T-helper 2 cell treated with Interferon-gamma antibody and Interleukin-4, amounts not matched to agents 5 μg/mL and 100 μg/mL, for 36 hours (primary cell): ENCODE measurements around the gene TUBD1.
A peak's percentile ranks its signal among the peaks of the same experiment; 100 is the strongest.
"Not testable (repeated sequence)": the region's sequence is repeated elsewhere in the genome, so short reads cannot be mapped to it uniquely, and the experiment has no call there.

Experiments used
- DNase-seq: peaks from one replicate; pipeline ENCODE4 v3.0.0; 2021; ENCODE audit warnings: low spot score
- H3K27ac Mint-ChIP-seq: one replicate; pipeline ENCODE4 v1.8.0; 2021; ENCODE audit warnings: mild to moderate bottlenecking, mixed read lengths
- H3K27me3 Mint-ChIP-seq: one replicate; pipeline ENCODE4 v1.8.0; 2021; ENCODE audit warnings: low read depth, mixed read lengths
- H3K36me3 Mint-ChIP-seq: one replicate; pipeline ENCODE4 v1.8.0; 2021; ENCODE audit warnings: low read depth, mixed read lengths
- H3K4me1 Mint-ChIP-seq: one replicate; pipeline ENCODE4 v1.8.0; 2021; ENCODE audit warnings: low read depth, mixed read lengths
- H3K4me3 Mint-ChIP-seq: one replicate; pipeline ENCODE4 v1.8.0; 2022; ENCODE audit warnings: mild to moderate bottlenecking, moderate library complexity, mixed read lengths
- H3K9me3 Mint-ChIP-seq: one replicate; pipeline ENCODE4 v1.8.0; 2021; ENCODE audit warnings: mixed read lengths

Gene TUBD1

DNA sequence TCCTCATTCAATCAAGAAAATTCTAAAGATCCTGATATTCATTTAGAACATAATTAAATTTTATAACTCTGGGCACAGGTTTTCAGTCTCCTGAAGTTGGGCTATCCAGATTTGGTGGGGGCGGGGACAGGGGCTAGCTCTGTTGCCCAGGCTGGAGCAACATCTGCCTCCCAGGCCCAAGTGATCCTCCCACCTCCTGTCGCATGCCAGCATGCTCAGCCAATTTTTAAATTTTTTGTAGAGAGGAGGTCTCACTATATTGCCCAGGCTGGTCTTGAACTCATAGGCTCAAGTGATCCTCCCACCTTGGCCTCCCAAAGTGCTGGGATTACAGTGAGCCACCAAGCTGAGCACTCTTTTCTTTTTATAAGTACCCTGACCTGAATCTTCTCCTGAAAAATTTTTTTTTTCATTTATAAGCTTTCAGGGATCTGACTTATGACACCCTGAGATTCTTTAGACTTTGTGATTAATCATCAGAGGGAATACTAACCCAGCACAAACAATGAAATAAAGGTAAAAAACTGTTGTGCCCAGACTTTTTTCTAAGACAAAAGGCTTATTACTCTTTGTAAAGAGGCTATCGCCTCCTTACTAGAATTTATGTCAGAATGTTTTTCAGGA is 62.6 kb downstream of the TUBD1 start:
- Mint-ChIP-seq H3K9me3 (no peaks in the 10 kb centered on the region), H3K36me3 (peaks cover 27% of the 10 kb centered on the region), H3K4me3 (peak overlapping the region; percentile 86), H3K27ac (peak overlapping the region; percentile 96), H3K4me1 (peaks cover 67% of the 10 kb centered on the region), H3K27me3 (no peaks in the 10 kb centered on the region)
- no peak for DNase-seq

DNA sequence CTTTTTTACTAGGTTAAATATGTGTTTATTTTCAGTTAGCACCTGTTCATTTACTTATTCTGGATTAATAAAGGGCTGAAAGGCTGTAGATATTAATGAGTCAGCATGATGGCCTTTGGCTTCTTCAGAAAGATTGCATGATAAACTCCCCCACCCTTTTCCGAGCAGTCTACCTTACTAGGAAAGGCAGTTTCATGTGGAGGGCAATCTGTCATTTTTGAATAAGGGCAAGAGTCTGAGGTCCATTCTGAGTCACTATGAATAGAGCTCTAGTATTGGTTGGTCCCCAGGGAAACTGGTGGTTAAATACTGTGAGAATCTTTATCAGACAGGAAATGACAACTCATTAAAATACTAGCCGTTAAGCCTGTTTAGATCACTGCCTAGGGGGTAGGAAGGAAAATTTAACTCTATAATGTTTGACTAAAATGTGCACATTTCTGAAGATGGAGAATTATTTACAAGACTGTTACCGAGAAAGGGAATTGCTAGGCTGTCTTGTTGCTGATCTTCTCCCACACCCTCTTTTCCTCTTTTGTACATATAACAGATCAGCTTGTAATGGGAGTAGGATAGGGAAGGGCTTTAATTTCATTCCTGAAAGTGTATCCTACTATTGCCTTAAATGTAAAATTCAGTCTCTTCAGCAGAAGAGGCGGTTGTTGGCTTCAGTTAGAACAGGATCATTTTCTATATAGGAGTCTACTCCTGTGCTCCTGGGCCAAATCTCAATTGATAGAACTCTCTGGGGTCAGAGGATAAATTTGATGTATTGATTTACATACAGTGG is 63.3 kb downstream of the TUBD1 start:
- DNase-seq = peak; percentile 82
- H3K4me1 Mint-ChIP-seq = peaks cover 67% of the 10 kb centered on the region
- H3K4me3 Mint-ChIP-seq = peak overlapping the region; percentile 86
- H3K27me3 Mint-ChIP-seq = no peaks in the 10 kb centered on the region
- peak overlapping the region; percentile 96 for H3K27ac Mint-ChIP-seq
- H3K36me3 Mint-ChIP-seq = peaks cover 27% of the 10 kb centered on the region
- no peaks in the 10 kb centered on the region for H3K9me3 Mint-ChIP-seq

- Mint-ChIP-seq H3K27ac (peak overlapping the region; percentile 96), H3K4me1 (peaks cover 67% of the 10 kb centered on the region), H3K4me3 (peak overlapping the region; percentile 86), H3K36me3 (peaks cover 27% of the 10 kb centered on the region)
- not testable (repeated sequence) for H3K9me3 Mint-ChIP-seq, H3K27me3 Mint-ChIP-seq, DNase-seq
These were observed 63.9 kb downstream of the TUBD1 start for GRCh38 chr17:59828819-59829216.

DNA sequence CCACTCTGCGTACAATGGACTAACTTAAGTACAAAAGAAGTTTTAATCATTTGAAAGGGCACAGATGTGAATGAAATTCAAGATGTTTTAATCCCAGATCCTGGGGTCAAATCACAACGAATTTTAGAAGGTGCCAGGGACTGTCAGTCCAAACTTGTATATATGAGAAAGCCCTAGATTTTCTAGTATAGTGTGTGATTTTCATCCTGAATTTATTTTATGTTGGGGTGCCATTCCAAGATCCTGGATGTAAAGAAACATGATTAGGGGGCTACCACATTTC is 64.3 kb downstream of the TUBD1 start:
- H3K4me1 Mint-ChIP-seq = peaks cover 63% of the 10 kb centered on the region
- H3K27ac Mint-ChIP-seq = peak overlapping the region; percentile 96
- no peaks in the 10 kb centered on the region for H3K9me3 Mint-ChIP-seq
- H3K27me3 Mint-ChIP-seq = no peaks in the 10 kb centered on the region
- peak overlapping the region; percentile 86 for H3K4me3 Mint-ChIP-seq
- peaks cover 27% of the 10 kb centered on the region for H3K36me3 Mint-ChIP-seq
- DNase-seq = no peak

GRCh38 chr17:59827721-59828477 is 64.8 kb downstream of the TUBD1 start:
- Mint-ChIP-seq H3K36me3 (peaks cover 27% of the 10 kb centered on the region), H3K4me1 (peaks cover 60% of the 10 kb centered on the region), H3K27me3 (no peaks in the 10 kb centered on the region), H3K9me3 (no peaks in the 10 kb centered on the region), H3K27ac (peak overlapping the region; percentile 96), H3K4me3 (peak overlapping the region; percentile 86)
- no peak for DNase-seq

GRCh38 chr17:59826706-59827453 is 65.9 kb downstream of the TUBD1 start:
- no peaks in the 10 kb centered on the region for H3K9me3 Mint-ChIP-seq
- peak overlapping the region; percentile 86 for H3K4me3 Mint-ChIP-seq
- peaks cover 33% of the 10 kb centered on the region for H3K36me3 Mint-ChIP-seq
- H3K27ac Mint-ChIP-seq = peak overlapping the region; percentile 96
- H3K4me1 Mint-ChIP-seq = peaks cover 59% of the 10 kb centered on the region
- no peak for DNase-seq
- no peaks in the 10 kb centered on the region for H3K27me3 Mint-ChIP-seq

GRCh38 chr17:59825533-59826322 is 67.0 kb downstream of the TUBD1 start:
- no peaks in the 10 kb centered on the region for H3K27me3 Mint-ChIP-seq
- peak; percentile 73 for DNase-seq

DNA sequence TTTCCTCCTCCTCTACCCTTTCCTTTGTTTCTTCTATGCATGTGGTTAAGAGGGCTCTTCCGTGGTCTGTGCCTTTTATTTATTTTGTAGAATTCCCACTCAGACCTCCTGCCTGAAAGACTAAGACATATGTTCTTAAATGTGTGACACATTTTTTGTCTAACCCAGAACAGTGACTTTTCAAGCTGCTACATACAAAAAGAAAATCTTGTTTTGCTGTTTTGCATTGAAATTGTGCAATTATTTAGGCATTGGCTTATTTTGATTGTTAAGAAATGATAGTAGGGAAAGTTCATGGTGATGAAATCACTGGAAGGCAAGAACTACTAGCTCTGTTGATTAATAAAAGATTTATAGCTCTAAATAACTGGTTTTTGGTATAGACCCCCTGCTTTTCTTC is 76.8 kb downstream of the TUBD1 start:
- H3K27ac Mint-ChIP-seq = no peak overlapping the region
- H3K9me3 Mint-ChIP-seq = no peaks in the 10 kb centered on the region
- no peak for DNase-seq
- no peak overlapping the region for H3K4me3 Mint-ChIP-seq
- H3K27me3 Mint-ChIP-seq = no peaks in the 10 kb centered on the region
- H3K4me1 Mint-ChIP-seq = peaks cover 27% of the 10 kb centered on the region
- peaks cover 40% of the 10 kb centered on the region for H3K36me3 Mint-ChIP-seq

More at GRCh38 chr17:59825533-59826322, 67.0 kb downstream of the TUBD1 start:
- peak overlapping the region; percentile 96 for H3K27ac Mint-ChIP-seq
- H3K4me1 Mint-ChIP-seq = peaks cover 51% of the 10 kb centered on the region
- H3K36me3 Mint-ChIP-seq = peaks cover 33% of the 10 kb centered on the region
- peak overlapping the region; percentile 86 for H3K4me3 Mint-ChIP-seq
- no peaks in the 10 kb centered on the region for H3K9me3 Mint-ChIP-seq

- Mint-ChIP-seq H3K36me3 (peaks cover 32% of the 10 kb centered on the region), H3K27ac (no peak overlapping the region)
These were observed 78.1 kb downstream of the TUBD1 start for GRCh38 chr17:59814685-59815084.

GRCh38 chr17:59814276-59814675 is 78.5 kb downstream of the TUBD1 start:
- no peak for DNase-seq
- peaks cover 18% of the 10 kb centered on the region for H3K4me1 Mint-ChIP-seq
- no peak overlapping the region for H3K27ac Mint-ChIP-seq
- H3K27me3 Mint-ChIP-seq = no peaks in the 10 kb centered on the region
- peaks cover 33% of the 10 kb centered on the region for H3K36me3 Mint-ChIP-seq
- H3K4me3 Mint-ChIP-seq = no peak overlapping the region
- H3K9me3 Mint-ChIP-seq = no peaks in the 10 kb centered on the region

More at GRCh38 chr17:59814685-59815084, 78.1 kb downstream of the TUBD1 start:
- no peak for DNase-seq
- Mint-ChIP-seq H3K9me3 (no peaks in the 10 kb centered on the region), H3K4me3 (no peak overlapping the region), H3K4me1 (peaks cover 18% of the 10 kb centered on the region), H3K27me3 (no peaks in the 10 kb centered on the region)

DNA sequence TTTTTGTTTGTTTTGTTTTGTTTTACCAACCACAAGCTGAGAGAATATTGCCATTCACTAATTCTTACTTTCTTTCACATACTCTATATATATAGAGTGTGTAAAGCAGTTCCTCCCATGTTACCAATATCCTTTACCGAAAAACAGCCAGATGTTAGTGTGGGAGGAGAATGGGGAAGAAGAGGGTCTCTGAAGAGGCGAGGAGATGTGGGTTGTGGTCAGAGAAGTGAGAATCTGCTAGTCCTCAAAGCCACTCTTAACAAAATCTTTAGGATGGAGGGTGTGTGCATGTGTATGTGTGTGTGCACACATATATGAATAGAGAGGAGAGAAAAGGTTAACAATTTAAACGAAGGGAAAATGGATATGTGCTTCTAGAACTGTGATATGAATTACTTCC is 80.6 kb downstream of the TUBD1 start:
- H3K9me3 Mint-ChIP-seq = no peaks in the 10 kb centered on the region
- H3K4me1 Mint-ChIP-seq = peaks cover 24% of the 10 kb centered on the region
- H3K27me3 Mint-ChIP-seq = no peaks in the 10 kb centered on the region
- no peak overlapping the region for H3K4me3 Mint-ChIP-seq
- H3K27ac Mint-ChIP-seq = no peak overlapping the region
- peaks cover 38% of the 10 kb centered on the region for H3K36me3 Mint-ChIP-seq
- DNase-seq = no peak

GRCh38 chr17:59811209-59811608 is 81.5 kb downstream of the TUBD1 start:
- H3K27me3 Mint-ChIP-seq = no peaks in the 10 kb centered on the region
- H3K27ac Mint-ChIP-seq = no peak overlapping the region
- no peak for DNase-seq
- H3K4me3 Mint-ChIP-seq = no peak overlapping the region
- peaks cover 36% of the 10 kb centered on the region for H3K36me3 Mint-ChIP-seq
- H3K4me1 Mint-ChIP-seq = peaks cover 25% of the 10 kb centered on the region
- H3K9me3 Mint-ChIP-seq = no peaks in the 10 kb centered on the region

DNA sequence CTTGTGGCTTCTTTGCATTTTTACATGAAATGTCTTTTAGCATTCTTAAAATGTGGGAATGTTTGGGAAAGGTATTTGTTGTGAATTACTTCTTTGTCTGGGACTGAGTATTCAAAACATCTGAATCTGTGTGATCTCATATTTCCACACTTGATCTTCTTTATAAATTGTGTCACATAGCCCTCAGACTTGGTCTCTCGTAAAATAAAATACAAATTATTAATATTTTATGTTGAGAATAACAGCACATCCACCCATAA is 81.9 kb downstream of the TUBD1 start:
- H3K36me3 Mint-ChIP-seq = peaks cover 33% of the 10 kb centered on the region
- H3K27me3 Mint-ChIP-seq = no peaks in the 10 kb centered on the region
- no peak overlapping the region for H3K4me3 Mint-ChIP-seq
- DNase-seq = no peak
- H3K4me1 Mint-ChIP-seq = peaks cover 23% of the 10 kb centered on the region
- H3K27ac Mint-ChIP-seq = no peak overlapping the region
- H3K9me3 Mint-ChIP-seq = no peaks in the 10 kb centered on the region
